Thyroid gland (tissue), 4 donors: ENCODE measurements around the gene CXCR2.

Experiments
- CTCF ChIP-seq, 6 experiments: fragments of 200-600 bp in 3 of 6; fragments of 450-650 bp in 3 of 6; sonication (generic) in 3 of 6; IDR thresholded peaks; one replicate each; pipeline ENCODE4 v1.5.1; 2016 to 2019; ENCODE audit warnings: antibody characterized with exemption in 6 of 6, mild to moderate bottlenecking in 2 of 6, inconsistent platforms in 1 of 6, moderate library complexity in 1 of 6
- POLR2A ChIP-seq, 2 donors: fragments of 450-650 bp; IDR thresholded peaks; one replicate each; pipeline ENCODE4 v1.6.1; 2017; ENCODE audit warnings: antibody characterized with exemption in 2 of 2, mild to moderate bottlenecking in 2 of 2, moderate library complexity in 1 of 2

- no peak for TF ChIP-seq CTCF (IDR thresholded peaks at IDR 0.05)
- no peak for TF ChIP-seq POLR2A (IDR thresholded peaks at IDR 0.05)
These were observed 12.2 kb downstream of the CXCR2 start for GRCh38 chr2:218138047-218138446.
